Astrocyte of the spinal cord (primary cell): ENCODE measurements around the gene CD180.

Experiments
- DNase-seq: peaks from one replicate; pipeline ENCODE4 v3.0.0; 2011; ENCODE audit warnings: low read depth, low spot score
- H3K4me3 ChIP-seq: 2 replicates; pipeline ENCODE4 v1.5.1; 2011; ENCODE audit warnings: low read depth, mild to moderate bottlenecking, low read length, moderate library complexity
- CTCF ChIP-seq: IDR thresholded peaks from 2 replicates; pipeline ENCODE4 v1.5.1; 2012; ENCODE audit warnings: low read depth, mild to moderate bottlenecking, low read length, inconsistent platforms
- in situ Hi-C: cut with HindIII; loops from 2 replicates; pipeline ENCODE4 v1.10.0; 2017; ENCODE audit warnings: low sequenced_read_pairs

The CD180 gene

GRCh38 chr5:67233075-67233474 lies 36.5 kb upstream of the CD180 start:
- peak; percentile 61 for DNase-seq
- no peak overlapping the region for H3K4me3 ChIP-seq
- no peak for TF ChIP-seq CTCF
- in situ Hi-C loops, result no loop called here

- no peak overlapping the region for H3K4me3 ChIP-seq
- no peak for DNase-seq
- in situ Hi-C loops, result no loop called here
- no peak for TF ChIP-seq CTCF
These were observed 26.6 kb upstream of the CD180 start for GRCh38 chr5:67223211-67223610.

GRCh38 chr5:67222243-67223025 lies 25.8 kb upstream of the CD180 start:
- DNase-seq, result no peak
- in situ Hi-C loops, result no loop called here
- TF ChIP-seq CTCF, result no peak
- H3K4me3 ChIP-seq, result no peak overlapping the region

GRCh38 chr5:67221487-67222242 lies 25.1 kb upstream of the CD180 start:
- DNase-seq, result no peak

GRCh38 chr5:67216564-67216963 lies 20.0 kb upstream of the CD180 start:
- in situ Hi-C loops, result no loop called here
- TF ChIP-seq CTCF, result no peak
- H3K4me3 ChIP-seq, result no peak overlapping the region
- DNase-seq, result no peak

More at GRCh38 chr5:67221487-67222242, 25.1 kb upstream of the CD180 start:
- in situ Hi-C loops, result no loop called here
- no peak for TF ChIP-seq CTCF
- no peak overlapping the region for H3K4me3 ChIP-seq

- H3K4me3 ChIP-seq, result no peak overlapping the region
- in situ Hi-C loops, result no loop called here
- DNase-seq, result no peak
- TF ChIP-seq CTCF, result no peak
These were observed 19.2 kb upstream of the CD180 start for GRCh38 chr5:67215519-67216471.
